HG03066 (cell line): ENCODE data around the gene TRPM3.
"Not testable (repeated sequence)": the region's sequence is repeated elsewhere in the genome, so short reads cannot be mapped to it uniquely, and the experiment has no call there.

Experiments used
- ATAC-seq: cut with Tn5 transposase; IDR thresholded peaks from one replicate; pipeline ENCODE4 v1.9.1; 2021; ENCODE audit warnings: low read depth; ENCODE audit not compliant: unreplicated experiment

TRPM3 gene

DNA sequence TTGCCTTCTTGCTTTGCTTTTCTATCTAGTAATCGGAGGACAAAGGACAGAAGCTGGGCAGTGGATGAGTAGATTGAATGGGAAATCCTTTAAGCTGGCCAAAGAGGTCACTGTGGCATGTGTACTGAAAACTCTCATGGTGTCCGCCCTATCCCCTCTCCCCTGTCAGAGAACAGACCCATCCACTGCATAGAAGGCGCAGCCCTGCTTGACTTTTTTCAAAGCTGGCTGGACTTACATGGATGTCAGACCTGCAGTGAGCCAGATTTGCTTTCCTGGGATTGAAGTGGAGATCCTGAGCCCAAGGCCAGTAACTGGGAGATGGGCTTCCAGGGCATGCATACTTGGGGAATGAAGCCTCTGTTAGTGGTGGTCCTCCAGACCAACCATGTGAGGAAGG is 329.5 kb downstream of the TRPM3 start:
- no peak for ATAC-seq

DNA sequence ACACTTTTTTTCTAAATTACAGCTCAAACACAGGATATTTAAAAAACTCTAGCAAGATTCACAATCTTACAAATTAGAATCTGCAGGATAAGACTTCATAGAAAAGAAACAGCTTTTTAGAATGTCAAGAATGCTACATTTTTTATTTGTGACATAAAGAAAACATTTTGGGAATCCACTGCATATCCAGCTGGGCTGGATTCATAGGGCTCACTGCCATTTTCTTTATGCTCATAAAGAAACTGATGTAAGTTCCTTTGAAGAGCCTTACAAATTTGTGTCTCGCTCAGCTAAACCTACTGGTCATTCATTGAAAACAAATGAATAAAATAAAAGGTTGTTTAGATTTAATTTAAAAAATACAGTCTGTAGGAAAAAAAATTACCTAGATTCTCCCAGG is 332.3 kb downstream of the TRPM3 start:
- ATAC-seq: no peak

DNA sequence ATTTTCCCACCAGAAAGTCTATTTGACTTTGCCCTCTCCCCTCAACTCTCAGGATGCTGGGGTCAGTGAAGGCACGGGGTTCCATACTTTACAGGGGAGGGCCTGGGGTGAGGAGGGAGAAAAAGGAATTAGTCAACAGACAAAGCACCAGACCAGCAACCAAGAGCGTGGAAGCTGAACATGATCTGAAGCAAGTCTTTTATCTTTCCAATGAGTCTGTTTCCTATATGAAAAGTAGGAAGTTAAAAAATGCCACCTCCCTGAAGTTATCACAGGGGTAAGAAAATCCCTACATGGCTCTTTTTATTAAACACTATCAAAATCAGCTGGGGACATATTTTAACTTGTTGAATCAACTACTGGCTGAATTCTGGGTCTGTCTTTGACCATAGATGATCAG is 337.0 kb downstream of the TRPM3 start:
- no peak for ATAC-seq

DNA sequence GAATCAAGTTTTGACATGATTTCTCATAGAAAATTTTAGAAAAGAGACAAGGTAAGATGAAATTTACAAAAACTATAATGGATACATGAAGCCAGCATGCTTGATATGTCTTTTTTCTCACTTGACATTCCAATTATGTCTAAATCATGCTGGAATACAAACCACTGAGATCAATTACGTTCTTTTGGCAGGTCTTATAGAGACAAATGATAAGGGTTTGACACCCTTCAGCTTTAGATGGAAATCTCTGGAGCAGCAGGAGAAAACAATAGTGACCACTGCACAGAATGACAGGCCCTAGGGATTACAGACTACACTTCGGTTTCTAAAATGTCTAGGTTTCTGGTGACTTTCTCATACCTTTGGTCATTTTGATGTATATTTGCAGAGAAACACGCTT is 342.9 kb downstream of the TRPM3 start:
- ATAC-seq: no peak

DNA sequence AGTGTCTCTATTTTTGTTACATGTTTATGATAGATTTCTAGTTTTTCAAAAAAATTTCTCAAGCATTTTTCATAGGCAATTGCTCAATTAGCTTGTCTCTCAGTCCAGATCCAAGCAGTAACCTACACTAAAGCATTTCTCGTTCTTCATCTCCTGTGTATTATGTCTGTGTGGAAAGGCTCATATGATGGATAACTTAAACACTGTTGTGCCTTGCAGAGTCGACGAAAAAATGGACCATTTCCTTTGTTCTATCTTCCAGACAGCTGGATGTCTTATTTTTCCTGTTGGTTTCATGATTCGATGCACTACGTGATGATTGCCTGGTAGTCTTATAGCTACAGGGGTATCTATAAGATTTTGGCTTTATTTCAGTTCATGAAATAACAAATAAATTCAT is 347.8 kb downstream of the TRPM3 start:
- no peak for ATAC-seq

DNA sequence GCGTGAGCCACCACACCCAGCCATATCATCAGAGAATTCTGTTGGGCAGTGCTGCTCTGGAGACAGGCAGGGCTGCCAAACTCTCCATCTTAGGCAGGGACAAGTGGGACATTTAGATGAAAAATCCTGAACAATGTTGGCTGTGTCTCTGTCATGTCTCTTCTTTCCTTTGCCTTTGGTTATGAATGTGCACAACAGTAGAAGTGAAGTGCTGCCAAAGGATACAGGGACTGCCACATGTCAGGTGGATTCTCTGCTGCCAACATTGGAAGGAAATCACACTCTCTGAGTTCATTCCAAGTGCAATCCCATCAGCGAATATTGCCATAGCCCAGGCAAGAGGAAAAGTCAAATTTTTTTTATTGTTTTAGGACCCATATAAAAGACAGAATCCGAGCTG is 348.8 kb downstream of the TRPM3 start:
- no peak for ATAC-seq

DNA sequence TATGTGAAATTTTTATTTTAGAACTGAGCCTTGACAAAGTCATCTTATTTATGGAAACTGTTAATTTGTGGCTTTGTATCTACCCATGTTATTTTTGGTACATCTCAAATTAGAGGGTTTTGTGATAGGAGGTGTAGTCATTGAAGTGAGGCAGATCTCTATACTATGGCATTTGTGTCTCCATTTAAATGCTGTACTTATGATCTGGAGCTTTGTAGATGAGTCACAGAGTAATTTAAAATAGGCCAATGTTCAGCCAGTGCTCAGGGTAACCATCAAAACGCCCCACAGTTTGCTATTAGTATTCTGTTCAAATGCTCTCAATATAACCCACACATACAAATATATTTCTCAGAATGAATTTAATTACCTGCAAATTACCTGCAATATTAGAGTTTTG is 355.5 kb downstream of the TRPM3 start:
- ATAC-seq: no peak

DNA sequence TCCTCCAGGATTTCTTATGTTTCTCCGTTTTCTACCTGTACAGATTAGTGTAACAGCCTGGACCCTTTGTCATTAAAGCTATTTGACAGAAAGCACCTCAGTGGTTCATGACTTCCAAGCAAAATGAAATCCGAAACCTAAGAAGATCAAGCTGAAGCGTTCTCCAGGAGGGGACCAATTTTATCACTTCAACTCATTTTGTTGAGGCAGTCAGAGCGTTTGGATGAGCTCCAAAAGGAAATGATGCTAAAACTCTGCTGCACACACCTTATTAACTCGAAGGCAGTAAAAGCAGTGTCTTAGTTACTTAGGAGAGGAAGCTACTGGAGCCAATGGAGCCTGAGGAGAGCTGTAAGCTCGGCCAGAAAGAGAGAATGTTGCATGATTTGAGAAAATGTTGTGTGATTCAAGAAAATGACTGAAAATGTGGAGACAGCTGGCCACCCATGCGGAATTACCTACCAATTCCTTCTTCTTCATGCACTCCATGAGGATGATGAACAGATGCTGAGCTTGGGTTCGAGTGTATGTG is 360.2 kb downstream of the TRPM3 start:
- no peak for ATAC-seq

DNA sequence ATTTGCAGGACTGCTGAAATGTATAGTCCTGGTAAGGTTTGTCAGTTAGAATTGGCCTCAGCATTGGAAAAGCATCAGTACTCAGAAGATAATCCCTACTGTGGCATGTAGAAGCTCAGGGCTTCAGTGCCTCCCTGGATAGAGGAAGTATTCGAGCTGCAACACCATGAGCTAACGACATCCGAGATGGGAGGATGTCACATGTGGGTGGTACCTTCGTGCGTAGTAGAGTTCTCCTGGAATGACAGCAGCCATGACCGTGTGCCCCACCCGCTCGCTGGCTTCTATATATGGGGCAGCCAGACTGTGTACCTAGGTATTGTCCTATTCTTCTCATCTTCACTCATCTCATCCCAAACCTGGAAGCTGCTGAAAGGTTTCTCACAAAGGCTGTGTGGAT is 361.2 kb downstream of the TRPM3 start:
- no peak for ATAC-seq

DNA sequence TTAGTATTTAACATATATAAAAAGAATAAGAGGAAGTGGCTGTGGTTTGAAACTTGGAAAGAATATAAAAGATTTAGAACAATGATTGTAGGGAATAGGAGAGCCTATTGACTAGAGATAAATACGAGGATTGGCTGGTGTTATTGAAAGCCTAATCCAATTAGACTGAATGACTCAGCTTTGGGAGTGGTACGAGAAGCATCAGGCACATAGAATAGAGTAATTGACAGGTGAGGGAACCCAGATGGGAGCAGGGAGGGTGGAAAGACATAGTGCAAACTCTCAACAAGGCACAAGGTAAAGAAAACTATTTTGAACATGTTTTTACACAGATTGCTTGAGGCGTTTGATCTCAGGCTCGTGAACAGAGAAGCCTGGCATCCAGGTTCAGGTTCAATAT is 368.1 kb downstream of the TRPM3 start:
- no peak for ATAC-seq

DNA sequence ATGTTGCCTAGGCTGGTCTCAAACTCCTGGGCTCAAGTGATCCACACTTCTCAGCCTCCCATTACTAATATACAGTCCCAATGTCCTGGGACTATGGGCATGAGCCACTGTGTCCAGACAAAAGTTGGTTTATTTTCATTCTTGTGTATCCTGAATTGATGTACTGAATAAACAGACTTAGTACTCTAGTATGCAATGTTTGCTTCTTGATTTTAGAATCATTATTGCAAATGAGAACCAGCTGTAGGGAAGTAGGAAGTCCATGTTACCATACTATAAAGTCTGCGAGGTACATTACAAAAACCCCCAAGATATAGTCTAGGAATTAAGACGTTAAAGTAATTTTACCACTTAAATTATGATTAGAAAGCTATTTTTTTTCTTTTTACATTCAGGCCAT is 372.4 kb downstream of the TRPM3 start:
- no peak for ATAC-seq

DNA sequence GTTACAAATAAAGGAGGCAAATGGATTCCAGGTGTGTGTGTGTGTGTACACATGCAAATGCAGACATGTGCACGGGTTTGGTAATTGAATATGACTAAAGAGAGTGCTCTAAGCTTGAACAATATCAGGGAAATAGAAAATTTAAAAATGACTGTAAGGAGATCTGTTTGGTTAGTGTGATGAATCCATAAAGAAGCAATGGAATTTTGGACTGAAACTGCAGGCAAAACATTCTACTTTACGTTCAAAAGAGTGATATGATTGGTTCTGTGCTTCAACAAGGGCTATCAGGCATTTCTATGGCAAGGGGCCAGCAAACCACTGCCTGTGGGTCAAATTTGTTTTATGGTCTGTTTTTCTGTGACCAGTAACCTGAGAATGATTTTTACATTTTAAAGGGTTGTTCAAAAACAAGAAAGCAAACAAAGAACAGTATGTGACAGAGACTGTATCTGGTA is 374.1 kb downstream of the TRPM3 start:
- ATAC-seq: no peak

DNA sequence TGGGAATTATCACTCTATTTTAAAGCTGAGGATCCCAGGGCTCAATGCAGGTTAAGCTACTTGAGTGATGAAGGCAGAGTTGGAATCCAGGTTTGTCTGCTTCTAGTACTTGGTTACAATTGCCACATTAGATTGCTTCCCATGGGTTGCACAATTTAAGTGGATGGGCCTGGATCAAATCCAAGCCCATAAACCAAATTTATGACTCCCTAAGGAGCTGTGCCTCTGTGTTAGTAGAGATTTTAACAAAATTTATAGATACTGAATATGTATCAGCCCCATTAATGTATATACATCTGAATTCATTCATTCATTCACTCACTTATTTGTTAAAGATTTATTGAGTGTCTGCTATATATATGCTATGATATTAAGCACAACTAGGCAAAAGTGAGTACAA is 374.7 kb downstream of the TRPM3 start:
- ATAC-seq: no peak

DNA sequence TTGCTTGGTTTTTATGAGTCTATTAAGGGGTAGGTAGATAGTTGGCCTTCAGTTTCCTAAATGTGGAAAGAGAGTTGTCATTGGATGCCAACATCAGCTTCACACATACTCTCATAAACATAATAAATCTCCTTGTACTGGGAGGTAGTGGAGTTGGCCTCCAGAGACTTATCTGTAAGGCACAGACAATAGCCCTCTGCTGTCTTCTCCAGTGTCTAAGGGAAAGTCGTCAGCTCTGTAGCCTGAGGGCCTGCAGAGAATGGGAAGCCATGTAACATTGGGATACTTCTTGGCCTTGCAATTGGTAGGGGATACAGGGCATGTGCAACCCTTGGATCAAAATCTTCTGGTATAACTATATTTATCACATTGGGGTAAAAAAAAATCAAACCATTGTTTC is 375.1 kb downstream of the TRPM3 start:
- ATAC-seq: no peak

DNA sequence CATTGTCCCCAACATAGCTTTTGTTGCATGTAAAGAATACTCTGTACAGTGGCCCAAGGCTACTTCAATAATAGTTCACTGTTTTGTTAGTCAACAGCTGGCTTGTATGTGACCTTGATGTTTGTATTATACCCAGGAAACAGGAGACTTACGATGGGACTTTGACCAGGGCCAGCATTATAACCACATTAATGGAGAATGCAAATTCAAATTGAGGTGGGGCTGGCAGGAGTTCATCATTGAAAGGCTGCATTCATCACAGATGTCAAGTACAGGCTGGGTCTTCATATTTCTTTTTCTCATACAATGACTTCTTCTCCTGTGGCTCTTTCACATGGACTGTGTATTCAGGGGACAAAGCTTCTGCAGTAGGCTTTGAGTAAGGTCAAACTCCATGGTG is 396.6 kb downstream of the TRPM3 start:
- not testable (repeated sequence) for ATAC-seq

DNA sequence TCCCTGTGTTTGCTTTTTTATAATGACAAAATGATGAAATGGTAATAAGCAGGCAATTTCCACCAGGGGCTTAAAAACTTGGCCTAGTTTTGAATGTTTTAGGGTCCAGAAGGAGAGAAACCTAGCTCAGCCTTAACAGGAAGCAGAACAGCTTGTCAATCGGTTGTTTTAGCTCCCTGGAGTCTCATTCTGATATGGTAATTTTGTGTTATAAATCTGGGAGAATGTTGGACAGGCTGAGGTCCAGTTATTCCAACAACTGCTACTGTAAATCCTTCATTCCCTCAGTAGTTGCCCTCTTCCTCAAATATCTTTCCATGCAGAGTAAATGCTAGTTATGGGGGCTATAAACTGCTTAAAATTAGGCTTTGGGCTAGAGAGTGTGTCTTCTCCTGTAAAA is 397.4 kb downstream of the TRPM3 start:
- ATAC-seq: not testable (repeated sequence)

DNA sequence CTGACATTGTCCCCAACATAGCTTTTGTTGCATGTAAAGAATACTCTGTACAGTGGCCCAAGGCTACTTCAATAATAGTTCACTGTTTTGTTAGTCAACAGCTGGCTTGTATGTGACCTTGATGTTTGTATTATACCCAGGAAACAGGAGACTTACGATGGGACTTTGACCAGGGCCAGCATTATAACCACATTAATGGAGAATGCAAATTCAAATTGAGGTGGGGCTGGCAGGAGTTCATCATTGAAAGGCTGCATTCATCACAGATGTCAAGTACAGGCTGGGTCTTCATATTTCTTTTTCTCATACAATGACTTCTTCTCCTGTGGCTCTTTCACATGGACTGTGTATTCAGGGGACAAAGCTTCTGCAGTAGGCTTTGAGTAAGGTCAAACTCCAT is 414.6 kb downstream of the TRPM3 start:
- not testable (repeated sequence) for ATAC-seq

DNA sequence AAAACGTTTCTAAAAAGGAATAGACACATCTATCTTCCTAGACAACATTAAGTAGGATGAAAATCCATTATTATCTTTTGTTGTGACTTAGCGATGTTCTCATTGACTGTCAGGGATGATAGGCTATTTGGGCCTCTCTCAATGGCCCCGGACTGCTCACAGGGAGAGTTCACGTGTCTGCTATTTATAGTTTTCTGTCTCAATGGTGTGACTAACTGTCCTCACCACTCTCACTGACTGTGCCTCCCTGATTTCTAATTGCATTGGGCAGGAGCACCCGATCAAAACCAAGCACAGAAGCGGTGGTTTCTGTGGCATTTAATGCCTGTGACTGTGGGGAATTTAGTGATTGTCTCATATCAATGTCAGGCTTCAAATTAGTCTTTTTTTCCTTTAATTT is 420.3 kb downstream of the TRPM3 start:
- ATAC-seq: no peak

DNA sequence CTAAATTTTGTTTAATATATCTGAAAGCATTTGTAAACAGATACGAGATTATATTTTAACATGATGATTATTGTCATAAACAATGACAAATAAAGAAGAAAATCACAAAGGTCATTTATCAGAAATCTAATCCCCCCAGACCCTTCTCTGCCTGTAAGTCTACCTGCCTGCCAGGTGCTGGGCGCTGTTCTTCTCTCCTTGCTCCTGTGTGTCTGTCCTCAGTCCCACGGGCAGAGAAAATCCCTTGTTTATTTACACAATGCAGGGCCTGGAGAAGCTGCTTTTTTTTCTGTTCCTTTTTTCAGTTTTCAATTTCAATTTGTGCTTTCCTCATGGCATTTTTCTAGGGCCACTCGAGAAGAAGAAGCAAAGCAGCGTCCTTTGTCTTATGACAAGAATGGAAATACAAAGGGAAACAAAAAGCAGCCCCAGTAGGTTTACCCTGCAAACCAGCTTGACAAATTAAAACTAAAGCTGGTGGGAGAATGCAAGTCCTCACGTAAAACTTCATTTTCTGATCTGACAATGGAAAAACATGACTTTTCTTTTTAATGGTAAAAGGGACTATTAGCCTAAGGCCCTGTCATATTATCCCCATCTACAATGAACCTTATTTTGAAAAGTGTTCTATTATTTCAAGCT is 424.6 kb downstream of the TRPM3 start:
- no peak for ATAC-seq

DNA sequence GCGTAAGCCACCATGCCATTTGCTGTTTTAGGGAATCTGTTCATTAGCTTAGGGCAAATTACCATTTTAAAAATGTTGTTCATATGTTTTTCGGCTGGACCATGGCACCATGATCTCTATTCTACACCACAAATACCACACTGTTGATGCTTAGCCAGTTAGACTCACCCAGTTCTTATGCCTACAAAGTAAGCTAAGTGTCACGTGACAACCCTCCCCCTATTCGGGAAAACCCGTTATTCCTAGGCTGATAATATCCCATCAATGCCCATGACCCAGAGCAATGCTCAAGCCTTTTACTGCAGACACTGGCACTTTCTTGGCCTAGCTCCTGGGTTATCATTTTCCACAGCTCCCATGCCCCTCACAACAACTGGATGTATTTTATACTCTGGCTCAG is 426.7 kb downstream of the TRPM3 start:
- no peak for ATAC-seq

DNA sequence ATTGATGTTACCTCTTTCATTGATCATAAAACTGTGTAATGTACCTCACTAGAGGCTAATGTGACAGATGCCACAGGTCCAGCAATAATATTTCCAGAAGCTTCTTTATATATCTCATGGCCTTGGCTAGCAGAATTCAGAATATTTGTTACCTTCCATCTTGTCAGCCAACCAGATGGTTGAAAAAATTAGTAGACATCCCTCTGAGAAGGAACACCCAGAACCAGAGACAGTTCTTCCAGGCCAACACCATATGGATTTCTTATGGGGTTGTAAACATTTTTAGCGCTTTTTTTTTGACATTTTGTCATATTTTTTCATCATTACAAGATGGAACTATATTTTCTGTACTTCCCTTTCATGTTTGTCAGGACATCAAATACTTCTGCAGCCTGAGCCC is 428.2 kb downstream of the TRPM3 start:
- ATAC-seq: no peak

DNA sequence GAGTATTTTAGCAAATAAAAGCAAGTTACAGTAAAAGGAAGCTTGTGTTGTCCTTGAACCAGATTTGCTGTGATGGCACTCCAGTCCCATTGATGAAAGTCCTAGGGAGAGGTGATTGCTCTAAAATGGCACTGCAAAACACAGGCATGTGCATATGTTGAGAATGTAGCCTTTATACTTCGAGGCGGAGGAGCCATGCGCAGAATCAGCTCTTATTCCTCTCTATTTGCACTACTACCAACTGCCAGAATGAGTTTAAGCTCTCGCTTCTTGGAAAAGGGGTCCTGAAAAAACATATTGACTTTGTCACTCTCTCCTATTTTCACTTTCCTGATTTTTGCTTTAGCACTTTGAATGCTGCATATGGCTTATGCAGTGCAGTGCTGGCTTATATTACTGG is 429.0 kb downstream of the TRPM3 start:
- ATAC-seq: no peak

DNA sequence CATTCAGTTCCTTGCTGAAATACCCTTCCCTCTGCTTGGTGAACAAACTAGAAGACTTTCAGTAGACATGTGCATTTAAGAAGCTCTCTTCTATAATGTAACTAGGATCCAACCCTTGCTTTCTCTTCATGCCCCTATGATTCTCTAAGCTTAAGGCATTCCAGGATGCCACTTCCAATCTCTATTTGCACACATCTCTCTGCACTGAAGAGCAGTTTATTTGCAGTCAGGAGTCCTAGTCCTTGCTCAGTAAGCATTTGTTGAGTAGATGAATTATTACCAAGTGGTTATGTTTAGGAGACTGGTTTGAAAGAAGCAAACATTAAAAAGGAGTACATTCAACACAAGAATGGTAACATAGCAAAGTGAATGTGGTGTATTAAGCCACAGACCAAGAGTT is 432.7 kb downstream of the TRPM3 start:
- no peak for ATAC-seq
